SU-DHL-6 (cell line): ENCODE data around the gene UBE2Q2.
"Not testable (repeated sequence)": the region's sequence is repeated elsewhere in the genome, so short reads cannot be mapped to it uniquely, and the experiment has no call there.

Source experiments
- H2AFZ ChIP-seq: fragments of 200-600 bp; sonication (generic); 2 replicates; pipeline ENCODE4 v1.6.1; 2014; ENCODE audit warnings: low read depth, mild to moderate bottlenecking, moderate library complexity, mixed read lengths, antibody characterized with exemption, low read length; ENCODE audit not compliant: severe bottlenecking
- H3F3A ChIP-seq: fragments of 200-600 bp; shearing (Covaris generic); 2 replicates; pipeline ENCODE4 v1.6.0; 2016; ENCODE audit warnings: antibody characterized with exemption, mild to moderate bottlenecking; ENCODE audit not compliant: insufficient read depth
- H3K27ac ChIP-seq: fragments of 200-600 bp; sonication (generic); 2 replicates; pipeline ENCODE4 v1.5.1; 2016; ENCODE audit warnings: low read depth, mild to moderate bottlenecking, low read length, moderate library complexity, mixed read lengths
- H3K27me3 ChIP-seq: fragments of 200-600 bp; sonication (generic), shearing (Covaris generic); 2 replicates; pipeline ENCODE4 v1.6.0; 2014; ENCODE audit warnings: mild to moderate bottlenecking, low read length
- H3K36me3 ChIP-seq: fragments of 200-600 bp; sonication (generic); 2 replicates; pipeline ENCODE4 v1.6.1; 2014; ENCODE audit warnings: mild to moderate bottlenecking, low read length, mixed read lengths
- H3K4me2 ChIP-seq: fragments of 300-600, 200-600 bp; shearing (Covaris generic), sonication (generic); 2 replicates; pipeline ENCODE4 v1.6.0; 2014; ENCODE audit warnings: low read length, low read depth, mild to moderate bottlenecking; ENCODE audit not compliant: poor library complexity, severe bottlenecking
- H3K4me3 ChIP-seq: fragments of 200-600 bp; sonication (generic); 2 replicates; pipeline ENCODE4 v1.5.1; 2014; ENCODE audit warnings: antibody characterized with exemption, low read length, mild to moderate bottlenecking, mixed read lengths; ENCODE audit not compliant: insufficient read depth, poor library complexity, severe bottlenecking
- H3K79me2 ChIP-seq: fragments of 200-600 bp; sonication (generic); 2 replicates; pipeline ENCODE4 v1.6.1; 2014; ENCODE audit warnings: mild to moderate bottlenecking, low read length, moderate library complexity; ENCODE audit not compliant: insufficient read depth
- H3K9ac ChIP-seq: fragments of 200-600 bp; sonication (generic); 2 replicates; pipeline ENCODE4 v1.7.0; 2014; ENCODE audit warnings: mild to moderate bottlenecking, low read length
- H3K9me2 ChIP-seq: fragments of 200-600 bp; sonication (generic); replicated peaks from 2 replicates; pipeline ENCODE4 v1.6.1; 2014; ENCODE audit warnings: low read length; ENCODE audit not compliant: insufficient read depth
- H3K9me3 ChIP-seq: fragments of 200-600 bp; sonication (generic); 2 replicates; pipeline ENCODE4 v1.6.1; 2014; ENCODE audit warnings: low read length, mixed read lengths; ENCODE audit not compliant: insufficient read depth
- H4K20me1 ChIP-seq: fragments of 200-600 bp; sonication (generic); 2 replicates; pipeline ENCODE4 v1.6.1; 2014; ENCODE audit warnings: low read depth, mild to moderate bottlenecking, antibody characterized with exemption, low read length, moderate library complexity, mixed read lengths
- CTCF ChIP-seq: fragments of 200-600 bp; sonication (generic); IDR thresholded peaks from one replicate; pipeline ENCODE4 v1.5.1; 2017; ENCODE audit warnings: antibody characterized with exemption, mild to moderate bottlenecking, low read length, moderate library complexity; ENCODE audit not compliant: insufficient read depth, poor library complexity, severe bottlenecking
- EZH2phosphoT487 ChIP-seq: fragments of 200-600 bp; sonication (generic), shearing (Covaris generic); conservative IDR thresholded peaks from 2 replicates; pipeline ENCODE4 v1.6.1; 2018; ENCODE audit warnings: mild to moderate bottlenecking, antibody characterized with exemption, low read length, moderate library complexity, mixed read lengths

Gene UBE2Q2

GRCh38 chr15:75844629-75845335, 1.5 kb downstream of the UBE2Q2 start:
- H3K4me3 ChIP-seq, result peak overlapping the region; percentile 89
- peak overlapping the region; percentile 93 for H3K4me2 ChIP-seq
- H3K79me2 ChIP-seq, result peaks cover 44% of the 10 kb centered on the region
- no peaks in the 10 kb centered on the region for H3K27me3 ChIP-seq
- TF ChIP-seq CTCF (no peak), EZH2phosphoT487 (no peak)
- peak overlapping the region; percentile 85 for H2AFZ ChIP-seq
- peaks cover 16% of the 10 kb centered on the region; the same call in 1 of the 2 replicates for H3F3A ChIP-seq
- H3K9ac ChIP-seq, result peak overlapping the region; percentile 94
- H3K27ac ChIP-seq, result no peak overlapping the region
- H3K9me2 ChIP-seq, result no peaks in the 10 kb centered on the region
- peaks cover 19% of the 10 kb centered on the region; the same call in 1 of the 2 replicates for H4K20me1 ChIP-seq
- no peaks in the 10 kb centered on the region for H3K9me3 ChIP-seq
- no peaks in the 10 kb centered on the region for H3K36me3 ChIP-seq

- H4K20me1 ChIP-seq, result peaks cover 24% of the 10 kb centered on the region; the same call in 1 of the 2 replicates
- H3K4me3 ChIP-seq, result no peak overlapping the region
Observed at GRCh38 chr15:75849167-75849566, 5.9 kb downstream of the UBE2Q2 start.

GRCh38 chr15:75850708-75851107, 7.5 kb downstream of the UBE2Q2 start:
- TF ChIP-seq CTCF (no peak), EZH2phosphoT487 (no peak)
- H3K36me3 ChIP-seq, result peaks cover 6% of the 10 kb centered on the region; the same call in 1 of the 2 replicates
- H4K20me1 ChIP-seq, result 0 out of 2 replicates have a peak, but pooled peaks cover 13% of the 10 kb centered on the region
- H3K9ac ChIP-seq, result no peak overlapping the region
- H3K79me2 ChIP-seq, result peaks cover 59% of the 10 kb centered on the region
- H3K27me3 ChIP-seq, result no peaks in the 10 kb centered on the region
- H3F3A ChIP-seq, result 0 out of 2 replicates have a peak, but pooled peaks cover 4% of the 10 kb centered on the region
- no peak overlapping the region for H3K27ac ChIP-seq
- H2AFZ ChIP-seq, result no peak overlapping the region
- no peaks in the 10 kb centered on the region for H3K9me3 ChIP-seq
- H3K9me2 ChIP-seq, result no peaks in the 10 kb centered on the region
- H3K4me2 ChIP-seq, result no peak overlapping the region
- no peak overlapping the region for H3K4me3 ChIP-seq

More at GRCh38 chr15:75849167-75849566, 5.9 kb downstream of the UBE2Q2 start:
- no peaks in the 10 kb centered on the region for H3K9me3 ChIP-seq
- no peaks in the 10 kb centered on the region for H3K27me3 ChIP-seq
- no peak overlapping the region for H3K9ac ChIP-seq
- peaks cover 74% of the 10 kb centered on the region for H3K79me2 ChIP-seq
- H3K27ac ChIP-seq, result no peak overlapping the region
- H3K36me3 ChIP-seq, result no peaks in the 10 kb centered on the region
- H3F3A ChIP-seq, result no peaks in the 10 kb centered on the region
- H3K4me2 ChIP-seq, result no peak overlapping the region
- no peaks in the 10 kb centered on the region for H3K9me2 ChIP-seq
- no peak overlapping the region for H2AFZ ChIP-seq
- TF ChIP-seq EZH2phosphoT487 (no peak), CTCF (no peak)

- H3K27ac ChIP-seq, H3K4me2 ChIP-seq, H3F3A ChIP-seq, H3K36me3 ChIP-seq, H3K9me2 ChIP-seq, H2AFZ ChIP-seq, H3K4me3 ChIP-seq, H3K27me3 ChIP-seq, H3K9me3 ChIP-seq, H3K9ac ChIP-seq: not testable (repeated sequence)
- Histone ChIP-seq H4K20me1 (0 out of 2 replicates have a peak, but pooled peaks cover 13% of the 10 kb centered on the region), H3K79me2 (peaks cover 57% of the 10 kb centered on the region)
Observed at GRCh38 chr15:75851566-75851965, 8.3 kb downstream of the UBE2Q2 start.
